Panc1 (cell line): ENCODE data around the gene TBC1D23. TPM values are rescaled to one million over a fixed set of nuclear protein-coding genes. Genes with fewer than 3 reads are reported as not detected.
A peak's percentile ranks its signal among the peaks of the same experiment; 100 is the strongest.
"Not testable (repeated sequence)": the region's sequence is repeated elsewhere in the genome, so short reads cannot be mapped to it uniquely, and the experiment has no call there.

Source experiments
- ATAC-seq: fragments of 200-7000 bp; cut with Tn5 transposase; 2 replicates; pipeline ENCODE4 v1.9.1; 2020; ENCODE audit warnings: mild to moderate bottlenecking, moderate library complexity
- BruUV-seq: library from RNA; stranded (reverse); fragments of 400-500 nt; replicated peaks from 2 replicates; lab custom pipeline; 2021; lab: Mats Ljungman, UMichigan
- CTCF ChIA-PET: fragments of 300-600 bp; sonication (Branson Sonifier 250); formaldehyde crosslinking; loops from one replicate; lab custom pipeline; 2022; ENCODE audit warnings: antibody characterized with exemption; lab: Charles Lee
- POLR2A ChIA-PET: fragments of 300-600 bp; sonication (Branson Sonifier 250); formaldehyde crosslinking; loops from one replicate; lab custom pipeline; 2022; ENCODE audit warnings: antibody characterized with exemption; lab: Charles Lee
- DNase-seq: peaks from one replicate; pipeline ENCODE4 v3.0.0-alpha.2; 2010; ENCODE audit warnings: low read depth, low spot score
- H3K27ac ChIP-seq: 2 replicates; pipeline ENCODE4 v1.5.1; 2011; ENCODE audit warnings: mild to moderate bottlenecking, low read length, inconsistent platforms
- H3K27me3 ChIP-seq: fragments of 200-500 bp; sonication (Bioruptor generic); 2 replicates; pipeline ENCODE4 v1.6.0; 2014; ENCODE audit warnings: low read length, inconsistent platforms; ENCODE audit not compliant: control insufficient read depth, insufficient read depth
- H3K36me3 ChIP-seq: fragments of 200-500 bp; sonication (Bioruptor generic); 2 replicates; pipeline ENCODE4 v1.5.1; 2014; ENCODE audit warnings: inconsistent platforms, mild to moderate bottlenecking, low read length, moderate library complexity; ENCODE audit not compliant: control insufficient read depth, insufficient read depth
- H3K4me1 ChIP-seq: 2 replicates; pipeline ENCODE4 v1.5.1; 2011; ENCODE audit warnings: inconsistent platforms, mild to moderate bottlenecking, low read length, moderate library complexity; ENCODE audit not compliant: control insufficient read depth, insufficient read depth
- H3K4me3 ChIP-seq, 2 experiments: 2 replicates each; pipeline ENCODE4 v1.5.1; 2011 to 2012; ENCODE audit warnings: low read depth in 2 of 2, low read length in 2 of 2, mild to moderate bottlenecking in 2 of 2, inconsistent platforms in 1 of 2, moderate library complexity in 1 of 2
- H3K9me3 ChIP-seq: fragments of 200-500 bp; sonication (Bioruptor generic); 2 replicates; pipeline ENCODE4 v1.5.1; 2014; ENCODE audit warnings: low read depth, mild to moderate bottlenecking, inconsistent platforms, low read length, moderate library complexity; ENCODE audit not compliant: control insufficient read depth, insufficient read depth
- POLR2AphosphoS5 ChIP-seq: IDR thresholded peaks from 2 replicates; pipeline ENCODE4 v1.6.1; 2012; ENCODE audit warnings: mild to moderate bottlenecking, low read depth, low read length, moderate library complexity
- SIN3A ChIP-seq: IDR thresholded peaks from 2 replicates; pipeline ENCODE4 v1.6.1; 2012; ENCODE audit warnings: low read depth, mild to moderate bottlenecking, low read length, moderate library complexity, borderline replicate concordance; ENCODE audit not compliant: insufficient read depth
- TCF7L2 ChIP-seq: IDR thresholded peaks from 2 replicates; pipeline ENCODE4 v1.6.1; 2011; ENCODE audit warnings: mild to moderate bottlenecking, low read depth, low read length, inconsistent platforms
- in situ Hi-C: cut with HindIII; loops from 2 replicates; pipeline ENCODE4 v1.10.0; 2016; ENCODE audit warnings: low sequenced_read_pairs, low pct_unique_long_range_greater_than_20kb
- intact Hi-C: fragments of 100-400 bp; cut with micrococcal nuclease; formaldehyde crosslinking; loops from one replicate; pipeline ENCODE4 v1.10.0; 2022; ENCODE audit not compliant: unreplicated experiment
- total RNA-seq: library from RNA; stranded (reverse); gene quantifications from one replicate; pipeline ENCODE4 v1.2.1, GENCODE V29; 2021; ENCODE audit not compliant: unreplicated experiment
- TF ChIP-seq, protein P1 (sequence below), 2 experiments: IDR thresholded peaks; 2 replicates each; pipeline ENCODE4 v1.6.1; 2011 to 2012; ENCODE audit warnings: low read depth in 2 of 2, control low read depth in 1 of 2, low read length in 1 of 2, mild to moderate bottlenecking in 1 of 2, moderate library complexity in 1 of 2; ENCODE audit not compliant: insufficient read depth in 1 of 2
- TF ChIP-seq, protein P2 (sequence below): fragments of 450-650 bp; IDR thresholded peaks from 2 replicates; pipeline ENCODE4 v1.5.1; 2017; ENCODE audit warnings: mild to moderate bottlenecking

Gene TBC1D23
- total RNA-seq, 1 experiment from 2014 or later, result 39.4 TPM

DNA sequence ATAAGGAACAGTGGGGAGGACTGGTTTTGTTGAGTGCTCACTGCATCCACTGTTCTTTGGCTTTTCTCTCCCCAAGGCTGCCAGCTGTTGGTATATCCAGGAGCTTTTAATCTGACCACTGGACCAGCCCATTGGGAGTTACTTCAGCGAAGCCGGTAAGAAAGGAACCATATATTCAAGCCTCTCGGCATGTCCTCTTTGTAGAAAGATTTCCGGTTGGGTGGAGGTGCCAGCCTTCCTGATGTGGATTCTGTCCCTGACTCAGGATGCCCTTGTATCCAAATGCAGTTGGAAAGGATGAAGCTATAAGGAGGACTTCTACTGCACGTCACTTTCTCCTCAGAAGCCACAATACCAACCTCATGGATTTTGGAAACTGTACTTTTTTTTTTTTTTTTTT is 87.9 kb downstream of the TBC1D23 start:
- no TSS peak for BruUV-seq
- Histone ChIP-seq H3K36me3 (peaks cover 23% of the 10 kb centered on the region; the same call in 1 of the 2 replicates), H3K27ac (no peak overlapping the region), H3K9me3 (no peaks in the 10 kb centered on the region; the same call in 1 of the 2 replicates), H3K4me3 (no peak overlapping the region), H3K4me1 (no peaks in the 10 kb centered on the region), H3K27me3 (no peaks in the 10 kb centered on the region)
- no peak for ATAC-seq
- TF ChIP-seq POLR2AphosphoS5 (no peak), SIN3A (no peak), TCF7L2 (no peak)
- TF ChIP-seq, protein P1, sequence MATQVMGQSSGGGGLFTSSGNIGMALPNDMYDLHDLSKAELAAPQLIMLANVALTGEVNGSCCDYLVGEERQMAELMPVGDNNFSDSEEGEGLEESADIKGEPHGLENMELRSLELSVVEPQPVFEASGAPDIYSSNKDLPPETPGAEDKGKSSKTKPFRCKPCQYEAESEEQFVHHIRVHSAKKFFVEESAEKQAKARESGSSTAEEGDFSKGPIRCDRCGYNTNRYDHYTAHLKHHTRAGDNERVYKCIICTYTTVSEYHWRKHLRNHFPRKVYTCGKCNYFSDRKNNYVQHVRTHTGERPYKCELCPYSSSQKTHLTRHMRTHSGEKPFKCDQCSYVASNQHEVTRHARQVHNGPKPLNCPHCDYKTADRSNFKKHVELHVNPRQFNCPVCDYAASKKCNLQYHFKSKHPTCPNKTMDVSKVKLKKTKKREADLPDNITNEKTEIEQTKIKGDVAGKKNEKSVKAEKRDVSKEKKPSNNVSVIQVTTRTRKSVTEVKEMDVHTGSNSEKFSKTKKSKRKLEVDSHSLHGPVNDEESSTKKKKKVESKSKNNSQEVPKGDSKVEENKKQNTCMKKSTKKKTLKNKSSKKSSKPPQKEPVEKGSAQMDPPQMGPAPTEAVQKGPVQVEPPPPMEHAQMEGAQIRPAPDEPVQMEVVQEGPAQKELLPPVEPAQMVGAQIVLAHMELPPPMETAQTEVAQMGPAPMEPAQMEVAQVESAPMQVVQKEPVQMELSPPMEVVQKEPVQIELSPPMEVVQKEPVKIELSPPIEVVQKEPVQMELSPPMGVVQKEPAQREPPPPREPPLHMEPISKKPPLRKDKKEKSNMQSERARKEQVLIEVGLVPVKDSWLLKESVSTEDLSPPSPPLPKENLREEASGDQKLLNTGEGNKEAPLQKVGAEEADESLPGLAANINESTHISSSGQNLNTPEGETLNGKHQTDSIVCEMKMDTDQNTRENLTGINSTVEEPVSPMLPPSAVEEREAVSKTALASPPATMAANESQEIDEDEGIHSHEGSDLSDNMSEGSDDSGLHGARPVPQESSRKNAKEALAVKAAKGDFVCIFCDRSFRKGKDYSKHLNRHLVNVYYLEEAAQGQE (IDR thresholded peaks at IDR 0.05; ENCODE audit: insufficient read depth in 1 of 2, low read depth in 2 of 2, low read length in 1 of 2), result no peak
- TF ChIP-seq, protein P2, sequence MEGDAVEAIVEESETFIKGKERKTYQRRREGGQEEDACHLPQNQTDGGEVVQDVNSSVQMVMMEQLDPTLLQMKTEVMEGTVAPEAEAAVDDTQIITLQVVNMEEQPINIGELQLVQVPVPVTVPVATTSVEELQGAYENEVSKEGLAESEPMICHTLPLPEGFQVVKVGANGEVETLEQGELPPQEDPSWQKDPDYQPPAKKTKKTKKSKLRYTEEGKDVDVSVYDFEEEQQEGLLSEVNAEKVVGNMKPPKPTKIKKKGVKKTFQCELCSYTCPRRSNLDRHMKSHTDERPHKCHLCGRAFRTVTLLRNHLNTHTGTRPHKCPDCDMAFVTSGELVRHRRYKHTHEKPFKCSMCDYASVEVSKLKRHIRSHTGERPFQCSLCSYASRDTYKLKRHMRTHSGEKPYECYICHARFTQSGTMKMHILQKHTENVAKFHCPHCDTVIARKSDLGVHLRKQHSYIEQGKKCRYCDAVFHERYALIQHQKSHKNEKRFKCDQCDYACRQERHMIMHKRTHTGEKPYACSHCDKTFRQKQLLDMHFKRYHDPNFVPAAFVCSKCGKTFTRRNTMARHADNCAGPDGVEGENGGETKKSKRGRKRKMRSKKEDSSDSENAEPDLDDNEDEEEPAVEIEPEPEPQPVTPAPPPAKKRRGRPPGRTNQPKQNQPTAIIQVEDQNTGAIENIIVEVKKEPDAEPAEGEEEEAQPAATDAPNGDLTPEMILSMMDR, result no peak
- intact Hi-C loops (no loop called here), in situ Hi-C loops (no loop called here)
- no peak for DNase-seq
- ChIA-PET POLR2A (interaction anchor here (0.6 kb wide), 1 partner anchor 17 kb away, joined by 4 read pairs; no protein-coding TSS in a partner anchor), CTCF (no interaction called here)

DNA sequence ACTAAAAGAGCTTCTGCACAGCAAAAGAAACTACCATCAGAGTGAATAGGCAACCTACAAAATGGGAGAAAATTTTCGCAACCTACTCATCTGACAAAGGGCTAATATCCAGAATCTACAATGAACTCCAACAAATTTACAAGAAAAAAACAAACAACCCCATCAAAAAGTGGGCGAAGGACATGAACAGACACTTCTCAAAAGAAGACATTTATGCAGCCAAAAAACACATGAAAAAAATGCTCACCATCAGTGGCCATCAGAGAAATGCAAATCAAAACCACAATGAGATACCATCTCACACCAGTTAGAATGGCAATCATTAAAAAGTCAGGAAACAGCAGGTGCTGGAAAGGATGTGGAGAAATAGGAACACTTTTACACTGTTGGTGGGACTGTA is 91.0 kb downstream of the TBC1D23 start:
- ATAC-seq, in situ Hi-C loops, POLR2A ChIA-PET, H3K27ac ChIP-seq, intact Hi-C loops, H3K4me3 ChIP-seq, H3K4me1 ChIP-seq, H3K27me3 ChIP-seq, CTCF ChIA-PET, H3K9me3 ChIP-seq, DNase-seq: not testable (repeated sequence)
- TSS peak; percentile 9 for BruUV-seq
- peaks cover 20% of the 10 kb centered on the region for H3K36me3 ChIP-seq

DNA sequence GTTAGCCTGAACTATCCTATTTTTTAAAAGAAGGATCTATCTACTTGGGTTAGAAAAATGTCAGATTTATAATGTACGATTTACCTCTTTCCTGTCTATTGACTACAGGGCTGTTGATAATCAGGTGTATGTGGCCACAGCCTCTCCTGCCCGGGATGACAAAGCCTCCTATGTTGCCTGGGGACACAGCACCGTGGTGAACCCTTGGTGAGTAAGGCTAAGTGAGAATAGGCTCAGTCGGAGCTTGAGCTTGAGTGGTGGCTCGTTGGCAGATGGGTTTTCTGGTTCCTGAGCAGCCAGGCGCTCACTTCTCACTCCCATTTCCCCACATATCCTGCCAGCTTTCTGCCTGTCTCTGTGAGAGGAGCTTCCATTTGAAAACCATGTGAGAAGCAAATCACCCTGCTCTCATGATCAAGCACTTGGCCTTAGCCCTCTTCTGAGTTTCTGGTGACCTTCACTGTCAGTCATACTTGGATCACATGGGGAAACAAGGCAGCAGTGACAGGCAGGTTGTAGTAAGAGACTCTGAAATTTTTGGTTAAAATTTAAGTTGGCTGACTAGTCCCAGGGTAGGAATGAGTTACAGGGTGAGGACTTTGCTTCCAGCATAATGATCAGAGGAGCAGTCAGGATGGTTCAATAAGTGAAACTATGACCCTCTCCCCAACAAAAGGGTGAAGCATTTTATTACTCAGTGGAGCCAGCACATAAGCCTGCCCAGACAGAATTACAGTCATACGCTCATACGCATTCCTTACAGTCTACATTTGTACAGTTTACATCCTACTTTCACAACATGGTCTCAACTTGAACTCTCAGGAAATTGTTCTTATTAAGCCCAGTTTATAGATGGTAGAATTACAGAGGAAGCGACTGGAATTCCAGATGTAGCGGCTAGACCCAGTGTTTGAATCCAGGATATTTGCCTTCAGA is 91.8 kb downstream of the TBC1D23 start:
- H3K4me1 ChIP-seq, result no peaks in the 10 kb centered on the region
- in situ Hi-C loops (no loop called here), intact Hi-C loops (no loop called here)
- TF ChIP-seq, protein P2, result no peak
- no peak for TF ChIP-seq SIN3A
- TF ChIP-seq POLR2AphosphoS5, result no peak
- TF ChIP-seq, protein P1 (IDR thresholded peaks at IDR 0.05; ENCODE audit: insufficient read depth in 1 of 2, low read depth in 2 of 2, low read length in 1 of 2), result no peak
- TF ChIP-seq TCF7L2, result no peak
- ChIA-PET CTCF (no interaction called here), POLR2A (no interaction called here)
- DNase-seq, result no peak
- peaks cover 21% of the 10 kb centered on the region for H3K36me3 ChIP-seq
- H3K4me3 ChIP-seq, result no peak overlapping the region
- no peak for ATAC-seq
- H3K9me3 ChIP-seq, result no peaks in the 10 kb centered on the region; the same call in 1 of the 2 replicates
- H3K27me3 ChIP-seq, result no peaks in the 10 kb centered on the region
- BruUV-seq, result no TSS peak
- H3K27ac ChIP-seq, result no peak overlapping the region
